NCI-H1048 (cell line): Measurements from ENCODE around the gene PEPD.

ENCODE experiments used
- DNase-seq: peaks from one replicate; lab custom pipeline; 2025; lab: John Stamatoyannopoulos, UW

The PEPD gene

DNA sequence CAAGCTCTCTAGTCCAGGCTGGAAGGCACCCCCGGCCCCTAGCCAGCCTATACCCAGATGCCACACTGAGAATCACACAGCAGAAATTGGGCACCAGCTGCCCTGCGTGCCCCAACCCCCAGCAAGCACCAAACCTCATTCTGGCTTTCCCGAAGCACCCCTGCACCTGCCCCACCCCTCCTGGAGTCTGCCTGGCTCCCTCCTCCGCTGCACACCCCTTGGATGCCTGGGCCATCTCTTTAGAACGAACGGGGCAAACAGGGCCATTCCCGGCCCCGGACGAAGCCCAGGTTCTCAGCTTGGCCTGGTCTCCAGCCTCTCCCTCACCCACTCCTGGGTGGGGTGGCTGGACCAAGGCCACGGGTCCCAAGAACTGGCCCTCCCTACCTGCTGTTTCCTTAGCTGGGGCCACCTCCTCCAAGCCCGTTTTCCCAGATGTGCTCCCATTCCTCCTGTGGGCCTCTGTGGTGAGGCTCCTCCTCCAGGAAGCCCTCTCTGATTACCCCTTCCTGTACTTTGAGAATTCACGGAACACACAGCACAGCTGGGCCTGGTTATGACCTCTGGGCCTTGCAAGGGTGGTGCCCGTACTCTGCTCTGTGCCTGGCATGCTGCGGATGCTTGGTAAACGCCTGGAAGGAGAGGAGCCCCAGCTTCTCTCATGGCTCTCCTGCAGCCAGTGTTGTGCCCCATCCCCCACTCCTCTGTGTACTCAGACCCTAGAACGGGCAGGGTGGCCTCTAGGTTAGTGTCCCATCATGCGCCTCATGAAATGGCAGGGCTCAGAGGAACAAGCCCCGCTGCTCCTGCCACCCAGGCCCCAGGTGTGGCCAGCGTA lies 126.6 kb downstream of the PEPD start:
- DNase-seq: no peak

DNA sequence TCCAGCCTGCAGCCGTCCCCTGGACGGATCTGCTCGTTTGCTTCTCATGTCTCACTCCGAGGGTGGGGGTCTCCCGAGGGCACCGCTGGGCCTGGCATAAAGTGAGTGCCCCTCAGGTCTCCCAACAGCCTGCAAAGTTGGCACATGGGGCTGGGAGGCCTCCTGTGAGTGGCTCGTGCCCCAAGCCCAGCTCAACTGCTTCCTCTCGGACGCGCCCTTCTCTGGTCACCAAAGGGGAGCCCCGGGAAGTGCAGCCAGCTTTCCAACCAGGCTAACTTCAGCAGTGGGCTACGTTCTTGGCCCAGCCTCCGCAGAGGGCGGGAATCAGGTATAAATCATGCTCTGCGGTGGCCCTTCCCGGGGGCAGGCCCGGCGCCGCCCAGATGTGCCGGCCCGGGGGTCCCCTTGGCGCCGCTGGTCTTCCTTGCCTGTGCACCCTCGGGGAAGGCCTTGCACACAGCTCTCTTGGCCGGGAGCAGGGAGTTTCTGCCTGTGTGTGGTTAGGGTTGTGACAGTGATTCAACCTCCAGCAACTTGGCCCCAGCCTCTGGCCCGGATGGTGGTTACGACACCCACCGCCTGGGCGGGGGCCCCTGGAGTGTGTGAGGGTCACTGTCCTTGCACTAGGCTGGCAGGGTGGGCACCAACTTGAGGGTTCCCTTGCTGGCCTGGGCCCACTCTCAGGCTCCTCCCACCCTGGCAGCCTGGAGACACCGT lies 127.4 kb downstream of the PEPD start:
- no peak for DNase-seq

DNA sequence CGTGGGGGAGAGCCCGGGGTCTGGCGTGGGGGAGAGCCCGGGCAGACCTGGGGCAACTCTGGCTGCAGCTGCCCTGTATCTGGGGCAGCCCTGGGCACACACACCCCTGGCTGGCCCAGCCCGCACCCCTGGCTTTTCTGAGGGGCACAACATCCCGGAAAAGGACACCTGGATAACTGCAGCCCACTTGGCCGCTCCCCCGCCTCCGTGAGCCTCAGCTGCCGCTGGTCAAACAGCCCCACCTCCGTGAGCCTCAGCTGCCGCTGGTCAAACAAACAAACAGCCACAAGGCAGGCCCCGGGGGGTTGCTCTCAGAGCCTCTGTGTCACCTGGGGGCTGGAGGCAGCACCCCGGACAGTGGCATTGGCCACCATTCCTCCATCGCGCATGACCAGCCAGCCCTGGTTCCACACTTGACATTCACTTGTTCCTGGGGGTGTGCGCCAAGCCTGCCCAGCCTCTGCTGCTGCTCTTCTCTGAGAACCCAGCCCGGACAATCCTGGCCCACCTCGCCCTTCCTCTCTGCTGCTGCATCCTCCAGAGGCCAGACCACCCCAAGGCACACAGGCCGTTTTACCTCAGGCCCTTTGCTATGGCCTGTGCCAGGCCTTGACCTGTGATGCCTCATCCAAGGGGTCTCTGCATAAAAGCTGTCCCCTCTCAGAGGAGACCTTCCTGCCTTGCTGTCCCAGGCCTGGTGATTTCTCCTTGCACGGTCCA lies 128.1 kb downstream of the PEPD start:
- DNase-seq: no peak

DNA sequence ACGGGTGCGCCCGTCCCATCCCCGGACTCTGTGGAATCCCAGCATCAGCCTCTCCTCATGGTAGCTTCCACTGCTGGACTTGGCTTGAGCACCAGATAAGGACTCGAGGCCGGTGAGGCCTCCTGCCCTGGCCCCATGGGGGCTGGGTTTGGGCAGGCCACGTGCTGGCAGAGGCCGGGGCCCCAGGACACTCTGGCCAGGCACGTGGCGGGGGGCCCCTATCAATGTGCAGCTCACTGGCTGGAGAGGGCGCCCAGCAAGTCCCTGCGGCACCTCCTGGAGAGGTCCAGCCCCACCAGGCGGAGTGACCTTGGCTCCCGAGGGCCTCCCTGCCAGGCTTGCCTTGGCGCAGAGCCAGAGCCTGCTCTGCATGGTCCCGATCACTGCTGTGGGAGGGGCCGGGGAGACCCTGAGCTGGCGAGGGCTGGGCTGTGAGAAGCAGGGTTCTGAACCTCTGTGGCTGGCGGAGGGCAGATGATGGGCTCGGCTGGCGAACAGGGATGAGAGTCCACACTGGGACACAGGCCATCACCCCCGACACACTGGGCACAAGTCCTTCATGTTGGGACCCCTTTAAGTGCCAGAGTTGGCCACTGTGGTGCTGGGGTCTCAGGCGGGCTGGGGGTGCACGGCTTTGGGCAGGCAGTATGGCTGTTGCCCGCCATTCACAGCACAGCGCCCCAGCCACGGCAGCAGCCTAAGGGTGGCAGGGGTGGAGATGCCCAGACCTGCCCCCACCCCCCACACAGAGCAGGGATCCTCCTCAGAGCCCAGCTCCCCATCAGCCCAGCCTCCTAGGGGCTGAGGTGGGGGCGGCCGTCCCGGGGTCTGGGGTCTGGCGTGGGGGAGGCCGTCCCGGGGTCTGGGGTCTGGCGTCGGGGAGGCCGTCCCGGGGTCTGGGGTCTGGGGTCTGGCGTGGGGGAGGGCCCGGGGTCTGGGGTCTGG lies 129.0 kb downstream of the PEPD start:
- no peak for DNase-seq

DNA sequence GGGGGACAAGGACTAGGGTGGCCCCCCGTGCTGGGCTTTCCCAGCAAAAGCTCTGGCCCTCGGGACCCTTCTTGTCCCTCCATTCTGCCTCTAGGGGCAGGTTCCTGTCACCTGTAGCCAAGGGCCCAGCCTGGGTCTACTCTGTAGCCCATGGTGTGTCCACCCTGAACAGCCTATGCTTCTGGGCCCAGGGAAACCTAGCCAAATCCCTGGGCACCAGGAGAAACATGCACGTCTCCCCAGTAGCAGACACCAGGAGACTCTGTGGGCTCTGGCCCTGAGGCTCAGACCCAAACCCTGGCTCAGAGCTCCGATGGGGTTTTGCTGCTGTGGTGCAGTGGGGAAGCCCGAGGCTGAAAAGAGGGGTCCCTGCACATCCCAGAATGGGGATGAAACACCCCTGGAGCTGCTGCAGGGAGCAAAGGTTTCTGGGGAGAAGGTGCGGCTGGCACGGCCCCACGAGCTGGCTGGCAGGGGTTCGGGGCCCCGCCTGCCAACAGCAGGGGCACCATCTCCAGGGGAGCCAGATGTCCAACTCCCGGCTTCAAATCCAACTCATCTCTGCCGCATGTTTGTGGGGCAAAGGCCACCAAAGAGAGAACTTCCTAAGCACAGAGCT lies 129.9 kb downstream of the PEPD start:
- no peak for DNase-seq

DNA sequence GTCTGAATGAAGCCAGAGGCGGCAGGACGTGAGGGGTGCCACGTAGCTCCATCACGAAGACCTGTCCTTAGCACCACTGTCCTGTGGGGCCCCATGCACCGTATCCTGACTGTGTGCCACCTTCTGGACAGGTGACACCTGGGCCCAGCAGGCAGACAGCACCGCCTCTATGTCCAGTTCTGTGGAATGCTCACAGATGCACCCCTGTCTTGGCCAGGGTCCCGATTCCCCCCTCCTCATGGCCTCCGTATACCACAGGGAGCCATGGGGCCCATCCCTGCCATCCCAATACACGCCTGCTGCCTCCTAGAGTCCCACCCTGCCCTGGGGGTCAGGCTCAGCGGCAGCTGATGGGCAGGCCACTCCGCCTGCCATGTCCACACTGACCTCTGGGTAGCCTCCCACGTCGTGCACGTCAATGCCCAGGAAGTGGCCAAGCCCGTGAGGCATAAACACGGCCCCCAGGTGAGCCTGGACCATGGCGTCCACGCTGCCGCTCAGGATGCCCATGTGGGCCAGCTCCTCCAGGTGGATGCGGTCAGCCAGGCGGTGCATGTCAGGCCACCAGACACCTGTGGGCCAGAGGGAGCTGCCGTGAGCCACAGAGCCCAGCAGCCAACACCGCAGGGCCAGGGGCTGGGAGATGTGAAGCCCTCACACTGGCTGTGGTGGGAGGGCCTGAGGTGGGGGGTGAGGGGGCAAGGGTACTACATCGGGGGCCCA lies 130.5 kb downstream of the PEPD start:
- DNase-seq: no peak

DNA sequence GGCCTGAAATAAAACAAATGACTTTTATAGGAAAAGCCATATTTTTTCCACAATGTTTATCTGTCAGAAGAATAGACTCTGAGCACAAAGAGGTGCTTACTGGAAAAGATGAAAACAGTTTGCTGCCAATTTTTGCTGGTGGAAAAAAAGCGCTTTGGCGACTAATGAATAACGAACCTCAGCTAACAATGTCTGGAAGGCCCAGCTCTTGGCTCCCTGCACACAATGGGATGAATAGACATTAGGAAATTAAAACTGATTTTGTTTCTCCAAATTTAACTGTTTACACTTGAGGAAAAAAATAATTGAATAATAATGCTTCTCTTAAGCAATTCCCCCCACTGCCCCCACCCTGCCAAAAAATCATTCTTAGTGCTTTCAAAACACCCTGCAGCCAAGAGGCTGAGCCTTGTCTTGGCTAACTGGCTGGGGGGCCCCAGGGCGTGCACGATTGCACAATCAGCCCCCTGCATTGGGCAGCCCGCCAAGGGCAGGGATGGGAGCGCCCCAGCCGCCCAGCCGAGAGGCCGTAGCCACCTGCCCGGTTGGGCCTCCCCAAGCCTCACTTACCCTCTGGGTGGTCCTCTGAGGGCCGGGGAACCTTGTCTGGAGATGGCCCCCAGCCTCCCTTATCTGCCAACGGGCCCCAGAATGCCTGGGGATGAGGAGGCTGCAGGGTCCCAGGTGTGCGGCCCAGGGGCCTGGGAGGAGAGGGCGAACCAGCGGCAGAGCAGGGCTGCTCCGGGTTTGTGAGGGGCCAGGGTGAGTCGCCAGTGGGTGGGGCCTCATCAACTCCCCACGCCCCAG lies 131.3 kb downstream of the PEPD start:
- no peak for DNase-seq

DNA sequence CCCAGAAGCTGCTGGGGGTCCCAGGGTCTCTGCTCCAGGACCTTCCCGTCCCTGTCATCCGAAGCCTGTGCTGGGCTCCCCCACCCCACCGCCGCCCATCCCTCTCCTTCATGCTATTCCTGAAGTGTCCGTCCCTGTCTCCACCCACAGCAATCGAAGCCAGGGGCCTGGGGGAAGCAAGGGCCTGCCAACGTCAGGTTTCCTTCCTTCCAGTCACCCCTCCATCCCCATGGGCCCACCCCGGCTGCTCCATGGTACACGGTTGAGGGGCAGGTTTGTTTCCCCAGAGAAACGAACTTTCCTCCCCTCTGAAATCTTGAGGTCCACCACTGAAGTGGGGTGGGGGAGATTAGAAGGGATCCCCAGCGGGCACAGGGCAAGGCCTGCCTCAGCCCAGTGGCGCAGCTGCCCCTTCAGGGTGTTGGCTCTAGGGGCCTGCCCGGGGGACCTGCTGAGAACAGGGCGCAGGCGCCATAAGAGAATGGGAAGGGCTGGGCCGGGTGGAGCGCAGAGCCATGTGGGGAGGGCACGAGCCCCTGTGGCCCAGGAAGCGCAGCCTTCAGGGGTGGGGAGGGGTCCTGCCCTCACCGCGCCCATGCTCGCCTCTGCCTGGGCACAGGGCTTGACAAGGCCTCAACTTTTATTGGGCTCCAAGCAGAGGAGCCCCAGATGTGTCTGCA lies 132.0 kb downstream of the PEPD start:
- DNase-seq: no peak

DNA sequence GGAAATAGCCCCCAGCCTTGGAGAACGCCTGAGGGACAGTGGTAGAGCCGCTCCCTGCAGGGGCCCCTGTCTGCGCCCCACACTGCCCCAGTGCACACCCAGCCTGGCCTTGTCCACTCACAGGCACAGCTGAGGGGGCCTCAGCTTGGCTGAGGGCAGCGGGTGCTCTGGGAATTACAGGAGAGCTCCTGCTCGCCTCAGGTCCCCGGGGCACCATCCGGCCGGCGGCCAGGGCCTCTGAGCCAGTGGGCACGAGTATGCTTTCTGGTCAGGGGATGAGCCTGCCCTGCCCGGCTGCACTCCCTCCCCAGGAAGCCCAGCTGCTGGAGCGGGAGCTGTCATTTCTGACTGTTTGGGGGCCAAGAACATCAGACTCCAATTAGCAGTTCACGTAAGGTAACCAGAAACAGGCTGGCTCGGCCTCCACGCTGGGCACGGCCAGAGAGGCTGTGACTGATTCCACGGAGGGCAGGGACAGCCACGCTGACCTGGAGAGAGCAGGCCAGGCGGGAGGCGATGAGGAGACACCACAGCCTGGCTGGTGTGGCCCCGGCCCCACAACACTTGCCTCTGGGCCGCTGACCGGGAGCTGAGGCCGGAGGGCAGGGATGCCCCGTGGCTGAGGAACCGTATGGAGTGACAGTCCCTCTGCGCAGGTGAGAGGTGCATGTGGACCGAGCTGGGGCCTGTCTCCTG lies 132.7 kb downstream of the PEPD start:
- DNase-seq: no peak

DNA sequence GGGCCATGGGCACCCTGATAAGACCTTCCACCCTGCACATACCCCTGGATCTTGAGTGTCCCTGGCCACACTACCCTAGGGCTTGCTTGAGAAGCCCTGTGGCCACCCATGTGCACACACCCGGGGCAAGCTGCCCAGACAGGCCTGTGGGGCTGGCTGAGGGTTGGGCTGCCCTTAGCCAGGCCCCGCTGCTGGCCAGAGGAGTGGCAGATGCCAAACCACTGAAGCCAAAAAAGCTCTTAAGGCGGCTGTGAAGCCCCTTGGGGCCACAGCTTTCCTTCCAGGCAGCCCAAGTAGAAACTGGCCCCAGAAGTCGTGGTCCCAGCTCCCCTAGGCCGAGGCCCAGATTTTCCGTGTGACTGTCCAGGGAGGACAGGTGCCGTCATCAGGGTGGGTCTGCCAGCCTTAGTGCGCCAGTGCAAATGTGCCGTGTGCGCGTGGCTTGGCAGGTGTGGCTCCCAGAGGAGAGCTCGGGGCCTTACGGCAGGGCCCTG lies 133.3 kb downstream of the PEPD start:
- DNase-seq: no peak

DNA sequence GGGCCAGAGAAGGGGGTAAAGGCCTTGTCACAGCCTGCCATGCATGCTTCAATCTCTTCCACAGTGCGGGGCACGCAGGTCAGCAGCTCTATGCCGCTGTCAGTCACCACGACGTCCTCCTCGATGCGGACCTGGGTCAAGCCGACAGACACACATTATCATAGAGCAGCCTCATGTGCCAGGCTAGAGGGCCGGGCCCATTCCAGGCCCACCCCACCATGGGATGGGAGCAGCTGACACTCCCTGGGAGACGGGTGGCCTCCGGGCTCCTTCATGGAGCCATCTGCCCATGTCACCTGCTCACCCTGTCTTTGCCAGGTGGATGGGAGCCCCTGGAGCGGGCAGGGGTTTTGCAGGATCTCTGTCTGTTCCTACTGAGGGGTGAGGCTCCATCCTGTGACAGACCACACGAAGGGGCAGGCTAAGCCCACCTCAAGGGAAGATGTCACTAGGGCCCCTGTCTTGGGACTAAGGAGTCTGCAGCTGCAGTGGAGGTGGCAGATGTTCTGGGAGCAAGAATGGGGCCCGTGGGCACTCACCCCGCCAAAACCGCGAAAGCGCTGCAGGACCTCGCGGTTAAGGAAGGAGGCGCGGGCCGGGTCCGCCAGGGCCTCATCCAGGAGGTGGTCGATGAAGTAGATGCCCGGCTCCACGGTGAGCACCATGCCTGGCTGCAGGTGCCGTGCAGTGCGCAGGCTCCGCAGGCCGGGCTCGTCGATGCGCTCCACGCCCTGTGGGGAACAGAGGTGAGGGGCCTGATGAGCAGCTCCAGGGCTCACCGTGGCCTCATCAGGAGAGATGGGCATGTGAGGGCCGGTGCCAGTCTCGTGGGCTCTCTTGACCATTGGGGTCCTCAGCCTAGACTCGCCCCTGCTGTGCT lies 134.0 kb downstream of the PEPD start:
- DNase-seq: no peak

DNA sequence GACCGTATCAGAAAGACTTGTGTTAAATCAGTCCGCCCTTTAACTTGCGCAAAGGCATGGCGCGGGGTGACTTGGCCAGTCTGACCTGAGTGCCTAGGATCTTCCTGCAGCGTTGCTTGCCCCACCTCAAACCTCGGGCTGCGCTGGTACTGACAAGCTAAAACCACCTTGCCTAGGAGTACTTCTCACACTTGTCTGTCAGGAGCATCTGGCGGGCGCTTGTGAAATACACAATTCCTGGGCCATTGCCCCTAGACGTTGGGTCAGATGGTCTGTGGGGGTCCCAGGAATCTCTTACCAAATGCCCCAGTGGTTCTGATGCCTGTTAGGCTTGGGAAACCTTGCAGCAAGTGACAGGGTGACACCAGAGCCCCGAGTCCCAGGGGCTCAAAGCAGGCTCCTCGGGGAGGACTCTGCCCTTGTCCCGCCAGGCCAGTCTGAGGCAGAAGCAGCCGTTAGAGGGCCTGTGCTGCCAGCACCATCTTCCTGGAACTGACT lies 135.2 kb downstream of the PEPD start:
- DNase-seq: no peak

DNA sequence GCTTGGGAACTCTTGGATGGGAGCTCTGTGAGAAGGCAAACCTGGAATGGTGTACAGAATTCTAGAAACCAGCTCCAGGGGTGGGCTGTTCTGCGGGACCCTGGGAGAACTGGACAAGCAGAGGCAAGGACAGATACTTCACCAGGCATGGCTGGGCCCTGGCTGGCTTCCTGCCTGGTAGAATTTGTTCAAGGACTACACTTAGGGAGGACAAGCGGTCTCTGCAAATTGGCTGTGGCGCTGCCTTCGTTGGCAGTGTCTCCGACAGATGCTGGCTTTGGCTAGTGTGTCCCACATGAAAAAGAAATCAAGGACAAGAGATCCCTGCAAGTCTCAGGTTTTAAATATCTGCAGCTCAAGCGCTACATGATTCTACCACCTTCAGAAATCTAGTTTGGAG lies 135.6 kb downstream of the PEPD start:
- no peak for DNase-seq

DNA sequence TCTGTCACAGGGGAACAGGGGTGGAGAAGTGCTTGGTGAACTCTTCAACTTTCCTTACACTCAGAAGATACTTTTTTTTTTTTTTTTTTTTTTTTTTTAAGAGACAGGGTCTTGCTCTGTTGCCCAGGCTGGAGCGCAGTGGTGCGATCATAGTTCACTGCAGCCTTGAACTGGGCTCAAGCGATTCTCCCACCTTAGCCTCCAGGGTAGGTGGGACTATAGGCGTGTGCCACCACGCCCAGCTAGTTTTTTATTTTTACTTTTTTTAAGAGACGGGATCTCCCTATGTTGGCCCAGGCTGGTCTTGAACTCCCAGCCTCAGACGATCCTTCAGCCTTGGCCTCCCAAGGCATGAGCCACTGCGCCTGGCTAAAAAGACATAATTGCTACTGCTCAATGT lies 136.6 kb downstream of the PEPD start:
- no peak for DNase-seq

DNA sequence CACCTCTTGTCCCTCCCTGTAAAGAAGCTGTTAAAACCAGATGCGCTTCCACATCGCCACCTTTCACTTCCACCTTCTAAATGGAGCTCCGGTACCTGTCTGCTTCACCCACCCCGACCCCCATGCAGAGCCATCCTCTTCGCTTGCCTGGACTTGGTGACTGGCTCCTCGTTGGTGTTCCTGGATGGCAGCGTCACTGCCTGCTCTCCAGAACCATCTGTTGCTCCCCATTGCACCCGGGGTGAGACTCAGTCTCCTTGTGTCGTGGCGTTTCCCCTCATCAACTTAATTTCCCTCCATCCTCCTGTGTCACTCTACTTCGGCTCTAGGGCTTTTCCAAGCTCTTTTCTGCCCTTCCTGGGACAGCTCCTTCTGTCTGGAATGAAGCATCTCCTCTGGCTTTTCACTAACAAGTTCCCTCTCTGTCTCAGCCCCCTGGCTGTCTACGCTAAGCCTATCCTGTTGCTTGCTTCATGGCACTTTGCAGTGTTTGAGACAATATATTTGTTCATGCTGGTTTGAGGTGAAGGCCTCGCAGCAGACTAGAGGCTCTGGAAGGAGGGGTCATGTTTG lies 137.8 kb downstream of the PEPD start:
- no peak for DNase-seq

DNA sequence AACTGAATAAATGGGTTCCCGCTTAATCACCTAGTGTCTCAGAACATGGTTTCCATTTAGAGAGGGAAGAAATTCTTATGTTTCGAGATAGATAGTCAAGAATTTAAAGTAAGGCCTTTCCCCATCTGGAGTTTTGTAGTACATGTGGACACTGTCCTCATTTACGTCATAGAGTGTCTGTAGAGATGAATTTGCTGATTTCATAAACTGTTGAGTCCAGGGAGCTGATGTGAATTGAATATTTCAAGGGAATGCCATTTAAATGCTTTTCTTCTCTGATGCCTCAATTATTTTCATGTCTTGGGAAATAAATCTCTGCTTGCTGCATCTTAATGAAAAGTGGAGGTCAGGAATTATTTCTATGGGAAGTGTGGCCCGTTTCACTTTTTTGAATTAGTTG lies 138.6 kb downstream of the PEPD start:
- DNase-seq: no peak

DNA sequence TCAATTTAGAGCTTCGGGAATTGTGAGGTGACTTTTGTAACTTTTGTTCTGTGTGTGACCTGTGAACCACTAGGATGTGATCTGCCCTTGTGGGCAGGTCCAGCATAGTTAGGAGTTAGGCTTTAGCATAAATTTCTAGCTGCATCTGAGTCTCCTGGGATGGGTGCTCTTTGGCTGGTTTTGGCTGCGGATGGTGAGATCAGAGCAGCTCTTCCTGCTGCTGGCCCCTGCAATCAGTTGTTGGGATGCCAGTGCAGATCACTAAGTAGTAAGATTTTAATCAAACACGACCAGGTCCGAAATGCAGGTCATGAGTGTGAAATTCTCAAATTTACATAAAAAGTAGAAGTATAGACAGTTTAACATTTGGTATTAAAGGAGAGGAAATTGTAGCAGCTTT lies 139.6 kb downstream of the PEPD start:
- DNase-seq: no peak
